HG03558 (cell line): ENCODE data around the gene LNX1.

Experiments
- ATAC-seq: cut with Tn5 transposase; IDR thresholded peaks from one replicate; pipeline ENCODE4 v1.9.1; 2021; ENCODE audit warnings: moderate number of reproducible peaks; ENCODE audit not compliant: unreplicated experiment; ENCODE audit errors: extremely low read depth

The LNX1 gene

GRCh38 chr4:53575552-53575951, 15.7 kb downstream of the LNX1 start:
- no peak for ATAC-seq

- ATAC-seq: no peak
These were observed 16.8 kb downstream of the LNX1 start for GRCh38 chr4:53574528-53574927.

GRCh38 chr4:53573696-53574095, 17.6 kb downstream of the LNX1 start:
- no peak for ATAC-seq

DNA sequence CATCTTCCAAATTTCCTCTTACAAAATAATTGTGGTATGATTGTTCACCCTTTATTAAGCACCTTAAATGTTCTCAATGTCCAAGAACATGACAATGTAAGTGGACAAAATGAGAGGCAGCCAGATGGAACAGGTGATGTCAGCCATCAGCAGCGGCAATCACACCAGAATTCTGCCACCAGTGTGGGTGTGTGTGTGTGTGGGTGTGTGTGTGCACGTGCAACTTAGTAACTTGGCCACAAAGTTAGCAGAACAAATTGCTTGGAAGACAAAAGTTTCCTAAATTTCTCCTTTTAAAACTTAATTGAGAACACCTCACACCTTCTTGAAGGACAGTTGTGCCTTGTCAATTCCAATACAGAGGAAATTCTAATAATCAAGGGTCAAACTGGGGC, 18.7 kb downstream of the LNX1 start:
- ATAC-seq: no peak

GRCh38 chr4:53571936-53572599, 19.2 kb downstream of the LNX1 start:
- no peak for ATAC-seq

DNA sequence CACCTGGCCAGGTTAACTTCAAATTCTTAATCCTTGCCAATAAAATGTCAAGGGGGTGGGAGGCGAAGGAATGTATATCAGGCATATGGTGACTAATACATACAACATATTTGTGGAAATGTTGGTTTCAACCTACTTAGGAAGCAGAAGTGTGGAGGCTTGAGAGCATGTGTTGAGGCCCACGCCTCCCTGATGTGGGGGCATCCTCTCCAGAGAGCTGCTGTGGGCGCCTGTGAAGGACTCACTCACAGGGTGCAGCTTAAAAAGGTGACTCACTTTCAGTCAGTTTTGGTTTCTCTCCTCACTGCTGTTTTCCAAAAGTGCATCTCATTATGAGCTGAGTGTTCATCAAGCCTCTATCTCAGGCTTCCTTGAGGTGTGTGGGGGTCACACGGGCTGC, 27.5 kb downstream of the LNX1 start:
- ATAC-seq: no peak

DNA sequence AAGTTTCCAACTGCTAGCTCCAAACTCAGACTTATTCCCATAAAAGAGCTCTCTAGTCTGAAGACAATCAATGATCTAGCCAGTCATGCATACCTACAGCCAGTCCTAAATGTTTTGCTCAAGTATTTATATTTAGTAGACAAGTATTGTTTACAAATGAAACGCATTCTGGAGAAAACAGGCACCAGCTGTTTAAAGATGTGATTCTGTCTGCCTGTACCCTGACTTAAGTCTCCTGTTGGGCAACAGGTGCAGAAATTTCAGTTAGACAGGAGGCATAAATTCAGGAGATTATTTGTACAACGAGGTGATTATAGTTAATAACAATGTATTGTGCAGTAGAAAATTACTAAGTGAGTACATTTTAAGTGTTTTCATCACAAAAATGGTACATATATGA, 28.9 kb downstream of the LNX1 start:
- ATAC-seq: no peak

DNA sequence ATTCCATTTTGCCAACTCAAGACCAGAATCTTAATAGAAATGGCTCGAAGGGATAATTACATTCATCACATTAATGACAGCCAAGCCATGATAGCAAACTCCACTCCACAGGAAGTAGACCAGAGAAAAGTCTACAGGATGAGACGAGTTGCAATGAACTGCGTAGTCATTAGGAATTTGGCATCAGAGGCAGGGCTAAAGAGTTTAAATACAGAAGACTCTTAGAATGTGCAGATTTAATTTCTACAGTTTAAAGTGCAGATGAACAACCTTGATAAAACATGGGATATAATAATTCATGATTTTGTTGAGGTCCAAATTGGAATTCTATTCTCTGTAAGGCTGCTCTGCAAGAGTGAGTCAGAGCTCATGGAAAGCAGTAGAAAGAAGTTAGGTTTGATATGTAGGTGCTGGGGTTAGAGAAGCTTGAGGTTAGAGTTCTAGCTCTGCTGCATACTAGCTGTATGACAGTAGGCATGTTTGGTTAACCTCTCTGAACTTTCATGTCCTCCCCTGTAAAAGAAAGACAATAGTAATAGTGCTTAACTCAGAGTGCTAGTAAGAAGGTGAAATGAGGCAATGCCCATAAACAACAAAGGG, 32.2 kb downstream of the LNX1 start:
- no peak for ATAC-seq

GRCh38 chr4:53558065-53558801, 33.1 kb downstream of the LNX1 start:
- no peak for ATAC-seq

GRCh38 chr4:53557669-53558064, 33.6 kb downstream of the LNX1 start:
- no peak for ATAC-seq

- ATAC-seq: no peak
These were observed 34.6 kb downstream of the LNX1 start for GRCh38 chr4:53556651-53557050.

DNA sequence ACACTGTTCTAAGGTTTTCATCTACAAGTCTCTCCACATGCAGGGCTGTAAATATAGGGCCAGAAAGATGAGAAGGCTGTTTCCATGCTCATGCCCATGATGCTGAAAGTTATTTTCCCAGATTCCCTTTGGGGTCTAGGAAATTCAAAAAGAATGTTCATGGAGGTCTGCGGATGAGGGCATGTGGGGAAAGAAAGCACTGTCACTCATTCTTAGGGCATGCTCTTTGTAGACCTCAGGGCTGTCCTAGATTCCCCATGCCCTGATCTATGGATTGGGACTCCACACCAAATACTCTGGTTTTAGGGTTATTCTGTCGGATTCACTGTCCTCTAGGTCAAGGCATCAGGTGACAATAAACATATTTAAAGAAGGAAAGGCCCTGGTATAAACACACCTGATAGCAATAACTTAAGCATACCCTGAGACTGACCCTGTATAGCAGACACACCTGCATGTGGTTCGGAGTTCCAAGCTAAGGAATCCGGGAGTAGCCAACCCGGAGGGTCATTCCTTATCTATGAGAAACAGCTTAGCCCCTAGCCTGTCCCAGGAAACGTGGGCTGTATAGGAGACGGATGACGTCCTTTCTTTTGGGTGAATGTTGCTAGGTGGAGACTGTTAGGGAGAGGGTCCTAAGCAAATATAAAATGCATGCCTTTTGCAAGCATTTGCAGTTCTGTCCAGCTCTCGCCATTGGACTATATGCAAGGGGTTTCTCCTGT, 37.6 kb downstream of the LNX1 start:
- ATAC-seq: no peak

DNA sequence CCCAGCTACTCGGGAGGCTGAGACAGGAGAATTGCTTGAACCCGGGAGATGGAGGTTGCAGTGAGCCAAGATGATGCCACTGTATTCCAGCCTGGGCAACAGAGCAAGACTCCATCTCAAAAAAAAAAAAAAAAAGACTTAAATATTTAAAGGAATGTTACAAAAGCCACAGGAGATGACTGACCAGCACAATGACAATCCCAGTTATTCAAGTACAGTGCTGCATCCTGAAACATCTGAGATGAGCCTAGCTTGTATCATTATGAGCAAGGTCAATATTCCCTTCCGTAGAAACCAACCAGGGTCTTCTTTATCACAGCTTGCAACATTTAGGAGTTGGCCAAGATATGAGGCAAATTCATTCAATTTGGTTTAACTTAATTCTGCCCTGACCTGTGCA, 38.6 kb downstream of the LNX1 start:
- no peak for ATAC-seq

GRCh38 chr4:53551958-53552357, 39.3 kb downstream of the LNX1 start:
- no peak for ATAC-seq

GRCh38 chr4:53551281-53551864, 39.9 kb downstream of the LNX1 start:
- no peak for ATAC-seq

DNA sequence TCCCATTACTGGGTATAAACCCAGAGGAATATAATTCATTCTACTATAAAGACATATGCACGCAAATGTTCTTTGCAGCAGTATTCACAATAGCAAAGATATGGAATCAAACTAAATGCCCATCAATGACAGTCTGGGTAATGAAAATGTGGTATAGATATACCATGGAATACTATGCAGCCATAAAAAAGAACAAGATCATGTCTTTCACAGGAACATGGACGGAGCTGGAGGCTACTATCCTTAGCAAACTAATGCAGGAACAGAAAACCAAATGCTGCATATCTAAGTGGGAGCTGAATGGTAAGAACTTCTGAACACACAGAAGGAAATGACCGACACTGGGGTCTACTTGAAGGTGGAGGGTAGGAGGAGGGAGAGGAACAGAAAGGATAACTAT, 42.6 kb downstream of the LNX1 start:
- no peak for ATAC-seq

GRCh38 chr4:53547983-53548382, 43.3 kb downstream of the LNX1 start:
- ATAC-seq: no peak

DNA sequence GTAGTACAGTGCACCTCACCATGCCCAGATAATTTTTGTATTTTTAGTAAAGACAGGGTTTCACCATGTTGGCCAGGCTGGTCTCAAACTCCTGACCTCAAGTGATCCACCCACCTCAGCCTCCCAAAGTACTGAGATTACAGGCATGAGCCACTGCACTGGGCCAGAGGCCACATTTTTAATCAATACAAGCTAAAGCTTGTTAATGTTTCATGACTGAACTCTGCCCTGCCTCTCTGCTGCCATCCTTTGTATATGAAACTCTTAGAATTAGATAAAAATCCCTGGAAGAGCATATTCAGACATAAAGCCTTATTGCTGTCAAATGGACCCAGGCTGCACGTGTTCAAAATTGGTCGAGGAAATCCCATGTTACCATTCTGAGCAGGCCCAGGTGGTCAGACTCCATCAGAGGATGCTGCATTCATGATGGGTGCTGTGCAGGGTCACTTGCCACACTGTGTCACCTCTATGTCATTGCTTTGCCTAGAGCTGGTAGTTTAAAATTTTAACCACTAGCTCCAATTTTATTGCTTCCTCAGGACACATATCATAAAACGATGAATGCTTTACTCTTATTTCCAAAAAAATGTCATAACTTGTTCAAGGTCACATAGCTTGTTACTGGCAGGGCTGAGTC, 45.2 kb downstream of the LNX1 start:
- no peak for ATAC-seq

DNA sequence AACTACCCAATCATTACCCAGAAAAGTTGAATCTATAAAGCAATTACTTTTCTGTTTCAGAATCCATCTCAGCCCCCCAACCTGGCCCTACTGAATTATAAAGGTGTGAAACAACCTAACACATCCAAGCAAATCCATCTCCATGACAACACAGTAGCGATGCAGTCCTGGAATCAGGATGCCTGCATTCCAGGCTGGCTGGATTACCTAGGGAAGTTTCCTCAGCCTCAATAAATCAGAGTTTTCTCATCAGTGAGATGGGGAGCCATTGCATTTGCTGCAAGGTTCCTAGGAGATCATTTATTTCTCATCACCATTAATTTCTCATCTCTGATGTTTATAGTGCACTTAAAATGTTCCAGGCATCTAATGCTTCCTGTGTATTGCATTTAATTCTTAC, 46.0 kb downstream of the LNX1 start:
- ATAC-seq: no peak

- ATAC-seq: no peak
These were observed 47.7 kb downstream of the LNX1 start for GRCh38 chr4:53543561-53543960.
